H1 (cell line): Measurements from ENCODE around the gene ZSCAN30. TPM values are rescaled to one million over a fixed set of nuclear protein-coding genes. Genes with fewer than 3 reads are reported as not detected.

Source experiments
- BACH1 ChIP-seq: IDR thresholded peaks from 2 replicates; pipeline ENCODE4 v1.6.1; 2012; ENCODE audit warnings: low read length, improper control_type of control experiment
- BRCA1 ChIP-seq: IDR thresholded peaks from 2 replicates; pipeline ENCODE4 v1.6.1; 2012; ENCODE audit warnings: low read depth, low read length, improper control_type of control experiment
- GABPA ChIP-seq: IDR thresholded peaks from 2 replicates; pipeline ENCODE4 v1.6.1; 2011; ENCODE audit warnings: mild to moderate bottlenecking, low read length, moderate library complexity, borderline replicate concordance; ENCODE audit not compliant: insufficient read depth
- NRF1 ChIP-seq: IDR thresholded peaks from 2 replicates; pipeline ENCODE4 v1.6.1; 2011; ENCODE audit warnings: mild to moderate bottlenecking, low read depth, low read length, improper control_type of control experiment
- PHF8 ChIP-seq: fragments of 200-600 bp; sonication (generic); conservative IDR thresholded peaks from 2 replicates; pipeline ENCODE4 v1.7.1; 2012; ENCODE audit warnings: low read depth, mild to moderate bottlenecking, inconsistent platforms, low read length, moderate library complexity
- POLR2A ChIP-seq, 2 experiments: IDR thresholded peaks; 1 replicate in 1 of 2; 2 replicates in 1 of 2; pipeline ENCODE4 v1.6.1; 2011; ENCODE audit warnings: low read depth in 2 of 2, low read length in 2 of 2, mild to moderate bottlenecking in 2 of 2; ENCODE audit errors: control extremely low read depth in 1 of 2
- SIRT6 ChIP-seq: IDR thresholded peaks from one replicate; pipeline ENCODE4 v1.7.1; 2012; ENCODE audit warnings: low read length, inconsistent platforms
- TEAD4 ChIP-seq: IDR thresholded peaks from 2 replicates; pipeline ENCODE4 v1.6.1; 2012; ENCODE audit warnings: low read depth, low read length, inconsistent platforms, mixed read lengths
- polyA plus RNA-seq, 7 experiments: library from polyadenylated mRNA; depleted of rRNA in 3 of 7; stranded (reverse) in 5 of 7; unstranded in 2 of 7; fragments of >200 nt in 5 of 7; fragments of 200-250 nt in 2 of 7; gene quantifications; 1 replicate in 5 of 7; 2 replicates in 1 of 7; 4 replicates in 1 of 7; pipeline versions ENCODE4 v1.2.1 to v1.2.3, GENCODE V29; 2011 to 2013; ENCODE audit warnings: missing spikeins in 2 of 7, mixed read lengths in 2 of 7
- total RNA-seq: library from RNA; stranded (reverse); fragmentation: NEBNext Ultra II Directional; extraction: Animal tissue kit (Norgen Biotek cat#: 25700); gene quantifications from 2 replicates; pipeline ENCODE4 v1.2.1, GENCODE V29; 2021
- TF ChIP-seq, protein P1 (sequence below): fragments of 300-600 bp; sonication (generic); IDR thresholded peaks from 2 replicates; pipeline ENCODE4 v1.7.1; 2012; ENCODE audit warnings: low read length, moderate library complexity, mild to moderate bottlenecking, inconsistent platforms; ENCODE audit not compliant: insufficient replicate concordance

ZSCAN30 gene
- total and polyA plus RNA-seq, 2 of the 8 experiments (the other 6 are each of a cell fraction or from before 2014, with no cell fraction given) = 4.4 to 10.3 TPM

DNA sequence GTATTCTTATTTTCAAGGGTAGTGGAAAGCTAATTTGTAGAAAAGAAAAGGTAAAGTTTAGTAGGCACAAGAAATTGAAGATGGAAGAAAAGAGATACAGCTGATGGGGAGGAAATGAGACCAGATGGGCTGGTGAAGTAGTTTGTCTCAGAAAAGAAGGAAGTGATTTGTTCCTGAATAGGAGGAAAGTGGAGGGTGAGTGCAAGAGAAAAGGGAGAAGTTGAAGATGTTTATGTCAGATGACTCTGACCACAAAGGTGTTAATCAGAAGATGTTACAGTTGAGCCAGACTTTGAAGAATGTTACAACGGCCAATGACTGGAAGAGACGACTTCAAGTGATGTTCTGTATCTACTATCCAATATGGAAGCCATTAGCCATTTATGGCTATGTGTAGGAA, 21.2 kb downstream of the ZSCAN30 start (continued):
- TF ChIP-seq, protein P1, sequence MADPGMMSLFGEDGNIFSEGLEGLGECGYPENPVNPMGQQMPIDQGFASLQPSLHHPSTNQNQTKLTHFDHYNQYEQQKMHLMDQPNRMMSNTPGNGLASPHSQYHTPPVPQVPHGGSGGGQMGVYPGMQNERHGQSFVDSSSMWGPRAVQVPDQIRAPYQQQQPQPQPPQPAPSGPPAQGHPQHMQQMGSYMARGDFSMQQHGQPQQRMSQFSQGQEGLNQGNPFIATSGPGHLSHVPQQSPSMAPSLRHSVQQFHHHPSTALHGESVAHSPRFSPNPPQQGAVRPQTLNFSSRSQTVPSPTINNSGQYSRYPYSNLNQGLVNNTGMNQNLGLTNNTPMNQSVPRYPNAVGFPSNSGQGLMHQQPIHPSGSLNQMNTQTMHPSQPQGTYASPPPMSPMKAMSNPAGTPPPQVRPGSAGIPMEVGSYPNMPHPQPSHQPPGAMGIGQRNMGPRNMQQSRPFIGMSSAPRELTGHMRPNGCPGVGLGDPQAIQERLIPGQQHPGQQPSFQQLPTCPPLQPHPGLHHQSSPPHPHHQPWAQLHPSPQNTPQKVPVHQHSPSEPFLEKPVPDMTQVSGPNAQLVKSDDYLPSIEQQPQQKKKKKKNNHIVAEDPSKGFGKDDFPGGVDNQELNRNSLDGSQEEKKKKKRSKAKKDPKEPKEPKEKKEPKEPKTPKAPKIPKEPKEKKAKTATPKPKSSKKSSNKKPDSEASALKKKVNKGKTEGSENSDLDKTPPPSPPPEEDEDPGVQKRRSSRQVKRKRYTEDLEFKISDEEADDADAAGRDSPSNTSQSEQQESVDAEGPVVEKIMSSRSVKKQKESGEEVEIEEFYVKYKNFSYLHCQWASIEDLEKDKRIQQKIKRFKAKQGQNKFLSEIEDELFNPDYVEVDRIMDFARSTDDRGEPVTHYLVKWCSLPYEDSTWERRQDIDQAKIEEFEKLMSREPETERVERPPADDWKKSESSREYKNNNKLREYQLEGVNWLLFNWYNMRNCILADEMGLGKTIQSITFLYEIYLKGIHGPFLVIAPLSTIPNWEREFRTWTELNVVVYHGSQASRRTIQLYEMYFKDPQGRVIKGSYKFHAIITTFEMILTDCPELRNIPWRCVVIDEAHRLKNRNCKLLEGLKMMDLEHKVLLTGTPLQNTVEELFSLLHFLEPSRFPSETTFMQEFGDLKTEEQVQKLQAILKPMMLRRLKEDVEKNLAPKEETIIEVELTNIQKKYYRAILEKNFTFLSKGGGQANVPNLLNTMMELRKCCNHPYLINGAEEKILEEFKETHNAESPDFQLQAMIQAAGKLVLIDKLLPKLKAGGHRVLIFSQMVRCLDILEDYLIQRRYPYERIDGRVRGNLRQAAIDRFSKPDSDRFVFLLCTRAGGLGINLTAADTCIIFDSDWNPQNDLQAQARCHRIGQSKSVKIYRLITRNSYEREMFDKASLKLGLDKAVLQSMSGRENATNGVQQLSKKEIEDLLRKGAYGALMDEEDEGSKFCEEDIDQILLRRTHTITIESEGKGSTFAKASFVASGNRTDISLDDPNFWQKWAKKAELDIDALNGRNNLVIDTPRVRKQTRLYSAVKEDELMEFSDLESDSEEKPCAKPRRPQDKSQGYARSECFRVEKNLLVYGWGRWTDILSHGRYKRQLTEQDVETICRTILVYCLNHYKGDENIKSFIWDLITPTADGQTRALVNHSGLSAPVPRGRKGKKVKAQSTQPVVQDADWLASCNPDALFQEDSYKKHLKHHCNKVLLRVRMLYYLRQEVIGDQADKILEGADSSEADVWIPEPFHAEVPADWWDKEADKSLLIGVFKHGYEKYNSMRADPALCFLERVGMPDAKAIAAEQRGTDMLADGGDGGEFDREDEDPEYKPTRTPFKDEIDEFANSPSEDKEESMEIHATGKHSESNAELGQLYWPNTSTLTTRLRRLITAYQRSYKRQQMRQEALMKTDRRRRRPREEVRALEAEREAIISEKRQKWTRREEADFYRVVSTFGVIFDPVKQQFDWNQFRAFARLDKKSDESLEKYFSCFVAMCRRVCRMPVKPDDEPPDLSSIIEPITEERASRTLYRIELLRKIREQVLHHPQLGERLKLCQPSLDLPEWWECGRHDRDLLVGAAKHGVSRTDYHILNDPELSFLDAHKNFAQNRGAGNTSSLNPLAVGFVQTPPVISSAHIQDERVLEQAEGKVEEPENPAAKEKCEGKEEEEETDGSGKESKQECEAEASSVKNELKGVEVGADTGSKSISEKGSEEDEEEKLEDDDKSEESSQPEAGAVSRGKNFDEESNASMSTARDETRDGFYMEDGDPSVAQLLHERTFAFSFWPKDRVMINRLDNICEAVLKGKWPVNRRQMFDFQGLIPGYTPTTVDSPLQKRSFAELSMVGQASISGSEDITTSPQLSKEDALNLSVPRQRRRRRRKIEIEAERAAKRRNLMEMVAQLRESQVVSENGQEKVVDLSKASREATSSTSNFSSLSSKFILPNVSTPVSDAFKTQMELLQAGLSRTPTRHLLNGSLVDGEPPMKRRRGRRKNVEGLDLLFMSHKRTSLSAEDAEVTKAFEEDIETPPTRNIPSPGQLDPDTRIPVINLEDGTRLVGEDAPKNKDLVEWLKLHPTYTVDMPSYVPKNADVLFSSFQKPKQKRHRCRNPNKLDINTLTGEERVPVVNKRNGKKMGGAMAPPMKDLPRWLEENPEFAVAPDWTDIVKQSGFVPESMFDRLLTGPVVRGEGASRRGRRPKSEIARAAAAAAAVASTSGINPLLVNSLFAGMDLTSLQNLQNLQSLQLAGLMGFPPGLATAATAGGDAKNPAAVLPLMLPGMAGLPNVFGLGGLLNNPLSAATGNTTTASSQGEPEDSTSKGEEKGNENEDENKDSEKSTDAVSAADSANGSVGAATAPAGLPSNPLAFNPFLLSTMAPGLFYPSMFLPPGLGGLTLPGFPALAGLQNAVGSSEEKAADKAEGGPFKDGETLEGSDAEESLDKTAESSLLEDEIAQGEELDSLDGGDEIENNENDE = no peak
- TF ChIP-seq PHF8 (no peak), SIRT6 (no peak), TEAD4 (no peak), GABPA (no peak), POLR2A (IDR thresholded peaks at IDR 0.05; ENCODE audit: control extremely low read depth in 1 of 2, low read depth in 2 of 2, low read length in 2 of 2) (no peak), BRCA1 (no peak), NRF1 (no peak), BACH1 (no peak)
